GM10248 (cell line): Measurements from ENCODE around the gene KCTD8.

Experiments used
- CTCF ChIA-PET: fragments of 300-600 bp; sonication (Branson Sonifier 250); formaldehyde crosslinking; extraction: SDS; loops from one replicate; lab custom pipeline; 2021; ENCODE audit warnings: antibody characterized with exemption; lab: Yijun Ruan, JAX
- POLR2A ChIA-PET: fragments of 350-650 bp; sonication (Branson Sonifier 250); formaldehyde crosslinking; extraction: SDS; loops from one replicate; lab custom pipeline; 2020; ENCODE audit warnings: antibody characterized with exemption; lab: Yijun Ruan, JAX
- DNase-seq: peaks from one replicate; pipeline ENCODE4 v3.0.0; 2012; ENCODE audit errors: extremely low spot score
- TF ChIP-seq, protein P1 (sequence below): IDR thresholded peaks from 2 replicates; pipeline ENCODE4 v1.5.1; 2012; ENCODE audit warnings: mild to moderate bottlenecking, low read depth; ENCODE audit errors: extremely low read depth, missing control alignments, control extremely low read depth

Gene KCTD8

DNA sequence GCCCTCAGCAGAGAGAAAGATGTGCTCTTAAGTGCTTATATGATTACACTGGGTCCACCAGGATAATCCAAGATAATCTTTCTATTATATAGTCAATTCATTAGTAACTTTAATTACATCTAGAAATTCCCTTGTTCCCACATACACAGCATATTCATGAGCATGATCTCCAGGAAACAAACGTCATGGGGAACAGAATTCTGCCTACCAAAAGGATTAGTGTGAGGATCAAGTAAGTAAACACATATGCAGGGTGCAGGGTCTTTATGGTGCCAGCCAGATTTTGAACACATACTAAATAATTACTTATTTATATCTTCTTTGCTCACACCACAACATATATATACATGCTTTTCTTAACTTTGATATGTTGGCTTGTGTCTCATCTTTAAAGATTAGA, 169.1 kb downstream of the KCTD8 start:
- ChIA-PET POLR2A (no interaction called here), CTCF (interaction anchor here (1.1 kb wide), 1 partner anchor 12 kb away, joined by 3 read pairs; no protein-coding TSS in a partner anchor)
- TF ChIP-seq, protein P1, sequence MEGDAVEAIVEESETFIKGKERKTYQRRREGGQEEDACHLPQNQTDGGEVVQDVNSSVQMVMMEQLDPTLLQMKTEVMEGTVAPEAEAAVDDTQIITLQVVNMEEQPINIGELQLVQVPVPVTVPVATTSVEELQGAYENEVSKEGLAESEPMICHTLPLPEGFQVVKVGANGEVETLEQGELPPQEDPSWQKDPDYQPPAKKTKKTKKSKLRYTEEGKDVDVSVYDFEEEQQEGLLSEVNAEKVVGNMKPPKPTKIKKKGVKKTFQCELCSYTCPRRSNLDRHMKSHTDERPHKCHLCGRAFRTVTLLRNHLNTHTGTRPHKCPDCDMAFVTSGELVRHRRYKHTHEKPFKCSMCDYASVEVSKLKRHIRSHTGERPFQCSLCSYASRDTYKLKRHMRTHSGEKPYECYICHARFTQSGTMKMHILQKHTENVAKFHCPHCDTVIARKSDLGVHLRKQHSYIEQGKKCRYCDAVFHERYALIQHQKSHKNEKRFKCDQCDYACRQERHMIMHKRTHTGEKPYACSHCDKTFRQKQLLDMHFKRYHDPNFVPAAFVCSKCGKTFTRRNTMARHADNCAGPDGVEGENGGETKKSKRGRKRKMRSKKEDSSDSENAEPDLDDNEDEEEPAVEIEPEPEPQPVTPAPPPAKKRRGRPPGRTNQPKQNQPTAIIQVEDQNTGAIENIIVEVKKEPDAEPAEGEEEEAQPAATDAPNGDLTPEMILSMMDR, result no peak
- DNase-seq, result no peak

DNA sequence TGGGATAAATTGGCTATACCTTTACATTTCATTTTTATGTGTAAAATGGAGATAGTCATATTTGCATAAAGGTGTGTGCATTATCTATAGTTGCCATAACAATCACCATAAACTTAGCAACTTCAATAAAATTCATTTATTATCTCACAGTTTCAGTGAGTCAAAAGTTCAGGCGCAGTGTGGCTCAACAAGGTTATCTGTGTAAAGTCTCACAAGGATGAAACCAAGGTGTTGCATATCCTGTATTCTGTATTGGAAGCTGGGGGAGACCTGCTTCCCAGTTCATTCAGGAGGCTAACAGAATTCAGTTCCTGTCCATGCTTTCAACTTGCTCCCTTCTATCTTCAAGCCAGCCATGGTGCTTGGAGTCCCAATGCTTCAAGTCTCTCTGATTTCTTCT, 169.5 kb downstream of the KCTD8 start:
- CTCF ChIA-PET, result interaction anchor here (1.4 kb wide), 1 partner anchor 21 kb away, joined by 4 read pairs; no protein-coding TSS in a partner anchor
- no peak for DNase-seq
- POLR2A ChIA-PET, result no interaction called here
- TF ChIP-seq, protein P1, result no peak

DNA sequence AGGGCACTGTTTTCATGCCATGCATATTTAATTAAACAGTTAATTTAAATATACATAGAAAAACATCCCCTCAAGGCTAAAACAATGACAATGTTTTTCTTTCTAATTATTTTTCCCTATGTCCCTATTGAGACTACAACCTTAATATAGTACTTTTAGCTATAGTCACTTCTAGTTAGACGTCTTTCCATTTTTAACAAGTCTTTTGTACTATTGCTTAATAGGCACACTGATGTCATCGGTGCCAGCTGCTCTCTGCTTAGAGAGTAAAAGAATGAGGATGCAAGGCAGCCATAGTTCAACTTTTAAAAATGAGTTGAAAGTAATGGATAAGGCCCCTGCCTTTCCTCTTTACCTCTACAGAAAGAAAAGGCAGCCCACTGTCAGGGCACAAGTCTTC, 191.1 kb downstream of the KCTD8 start:
- TF ChIP-seq, protein P1, result no peak
- CTCF ChIA-PET, result interaction anchor here (1.7 kb wide), 1 partner anchor 21 kb away, joined by 4 read pairs; no protein-coding TSS in a partner anchor
- POLR2A ChIA-PET, result no interaction called here
- no peak for DNase-seq

DNA sequence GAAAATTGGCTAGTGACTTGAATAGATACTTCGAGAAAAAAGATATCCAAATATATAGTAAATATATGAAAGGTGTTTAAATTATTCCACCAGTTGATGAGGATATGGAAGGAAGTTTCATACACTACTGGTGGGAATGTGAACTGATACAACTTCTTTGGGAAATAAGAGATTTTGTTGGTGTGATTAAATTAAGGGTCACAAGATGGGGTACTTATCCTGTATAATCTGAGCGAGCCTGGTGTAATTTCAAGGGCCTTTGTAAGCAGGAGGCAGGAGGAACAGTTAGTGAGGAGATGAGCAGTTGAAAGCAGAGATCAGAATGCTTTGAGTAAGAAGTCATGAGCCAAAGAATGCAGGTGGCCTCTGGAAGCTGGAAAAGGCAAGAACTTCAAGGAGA, 192.2 kb downstream of the KCTD8 start:
- no peak for DNase-seq
- TF ChIP-seq, protein P1, result no peak
- CTCF ChIA-PET, result no interaction called here
- POLR2A ChIA-PET, result no interaction called here

DNA sequence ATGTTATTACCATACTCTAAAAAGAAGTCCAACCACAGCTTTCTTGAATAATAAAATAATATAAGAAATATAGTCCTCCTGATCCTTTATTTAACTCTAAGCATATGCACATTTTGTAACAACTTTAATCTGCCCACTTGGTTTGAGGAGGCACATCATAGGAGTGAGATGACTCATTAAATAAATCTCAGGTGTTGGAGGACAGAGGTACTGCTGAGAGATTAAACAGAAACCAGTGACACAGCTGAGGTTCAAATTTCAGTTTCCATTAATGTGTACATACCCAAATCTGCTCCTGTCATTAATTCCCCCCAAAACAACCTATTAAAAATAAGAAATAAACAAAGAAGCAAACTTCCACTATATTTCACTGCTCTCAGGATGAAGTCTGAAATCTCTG, 211.0 kb downstream of the KCTD8 start:
- CTCF ChIA-PET, result interaction anchor here (1.3 kb wide), 1 partner anchor 15 kb away, joined by 4 read pairs; no protein-coding TSS in a partner anchor

DNA sequence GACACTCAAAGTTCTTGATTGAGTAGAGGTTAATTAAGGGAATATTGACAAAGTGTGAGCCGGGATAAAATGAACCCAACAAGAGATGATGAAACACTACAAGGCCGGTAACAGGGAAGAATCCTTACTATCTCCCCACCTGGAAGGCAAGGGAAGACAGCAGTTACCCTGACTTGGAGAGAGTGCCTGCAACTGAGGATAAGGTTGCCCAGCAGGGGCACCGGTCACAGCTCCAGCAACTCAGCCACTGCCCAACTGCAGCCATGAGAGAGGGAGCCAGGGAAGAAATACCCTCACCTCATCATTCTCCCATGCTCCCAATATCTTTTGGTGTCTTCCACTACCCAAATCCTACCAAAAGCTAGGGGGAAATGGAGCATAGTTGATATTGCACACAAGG, 212.7 kb downstream of the KCTD8 start:
- TF ChIP-seq, protein P1, result no peak
- ChIA-PET POLR2A (no interaction called here), CTCF (no interaction called here)
- no peak for DNase-seq

More for the DNA sequence above, 211.0 kb downstream of the KCTD8 start:
- POLR2A ChIA-PET, result no interaction called here
- DNase-seq, result no peak
- TF ChIP-seq, protein P1, result no peak
